NCI-H187 treated with DMSO at 0.1 percent for 48 hours (cell line): ENCODE results near the gene RRP1.

ENCODE experiments used
- DNase-seq: peaks from one replicate; lab custom pipeline; 2025; lab: John Stamatoyannopoulos, UW

The RRP1 gene, protein sequence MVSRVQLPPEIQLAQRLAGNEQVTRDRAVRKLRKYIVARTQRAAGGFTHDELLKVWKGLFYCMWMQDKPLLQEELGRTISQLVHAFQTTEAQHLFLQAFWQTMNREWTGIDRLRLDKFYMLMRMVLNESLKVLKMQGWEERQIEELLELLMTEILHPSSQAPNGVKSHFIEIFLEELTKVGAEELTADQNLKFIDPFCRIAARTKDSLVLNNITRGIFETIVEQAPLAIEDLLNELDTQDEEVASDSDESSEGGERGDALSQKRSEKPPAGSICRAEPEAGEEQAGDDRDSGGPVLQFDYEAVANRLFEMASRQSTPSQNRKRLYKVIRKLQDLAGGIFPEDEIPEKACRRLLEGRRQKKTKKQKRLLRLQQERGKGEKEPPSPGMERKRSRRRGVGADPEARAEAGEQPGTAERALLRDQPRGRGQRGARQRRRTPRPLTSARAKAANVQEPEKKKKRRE

DNA sequence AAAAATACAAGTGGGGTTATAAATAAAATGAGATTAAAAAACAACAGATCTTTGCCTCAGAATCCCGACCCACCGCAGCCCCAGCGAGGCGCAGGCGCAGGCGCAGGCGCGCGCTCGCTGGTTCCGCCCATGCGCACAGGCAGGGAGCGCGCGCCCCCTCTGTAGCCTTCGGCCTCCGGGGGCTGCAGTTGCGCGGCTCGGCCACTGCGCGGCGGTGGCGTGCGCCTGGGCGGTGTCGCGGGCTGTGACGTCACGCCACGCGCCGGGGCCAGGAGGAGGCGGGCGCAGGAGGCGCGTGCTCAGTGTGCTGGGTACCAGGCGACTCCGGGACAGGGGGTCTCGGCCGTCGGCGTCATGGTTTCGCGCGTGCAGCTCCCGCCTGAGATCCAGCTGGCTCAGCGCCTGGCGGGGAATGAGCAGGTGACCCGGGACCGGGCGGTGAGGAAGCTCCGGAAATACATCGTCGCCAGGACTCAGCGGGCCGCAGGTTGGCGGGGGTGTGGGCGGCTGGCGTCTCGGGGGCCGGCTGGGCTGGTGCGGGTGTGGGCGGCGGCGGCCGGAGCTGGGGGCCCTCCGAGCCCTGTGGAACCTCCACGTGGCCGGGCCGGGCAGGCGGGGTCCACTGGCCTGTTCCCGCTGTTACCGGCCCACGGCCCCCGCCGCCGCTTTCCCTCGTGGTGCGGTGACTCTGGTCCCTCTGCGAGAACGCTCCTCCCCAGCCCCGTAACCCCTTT lies at the start of gene RRP1:
RRP1 (plus strand) TSS at position 302 of the 734 bp plus-strand sequence; CDS start at position 355, 53 bp downstream.
- peak; percentile 20 for DNase-seq

DNA sequence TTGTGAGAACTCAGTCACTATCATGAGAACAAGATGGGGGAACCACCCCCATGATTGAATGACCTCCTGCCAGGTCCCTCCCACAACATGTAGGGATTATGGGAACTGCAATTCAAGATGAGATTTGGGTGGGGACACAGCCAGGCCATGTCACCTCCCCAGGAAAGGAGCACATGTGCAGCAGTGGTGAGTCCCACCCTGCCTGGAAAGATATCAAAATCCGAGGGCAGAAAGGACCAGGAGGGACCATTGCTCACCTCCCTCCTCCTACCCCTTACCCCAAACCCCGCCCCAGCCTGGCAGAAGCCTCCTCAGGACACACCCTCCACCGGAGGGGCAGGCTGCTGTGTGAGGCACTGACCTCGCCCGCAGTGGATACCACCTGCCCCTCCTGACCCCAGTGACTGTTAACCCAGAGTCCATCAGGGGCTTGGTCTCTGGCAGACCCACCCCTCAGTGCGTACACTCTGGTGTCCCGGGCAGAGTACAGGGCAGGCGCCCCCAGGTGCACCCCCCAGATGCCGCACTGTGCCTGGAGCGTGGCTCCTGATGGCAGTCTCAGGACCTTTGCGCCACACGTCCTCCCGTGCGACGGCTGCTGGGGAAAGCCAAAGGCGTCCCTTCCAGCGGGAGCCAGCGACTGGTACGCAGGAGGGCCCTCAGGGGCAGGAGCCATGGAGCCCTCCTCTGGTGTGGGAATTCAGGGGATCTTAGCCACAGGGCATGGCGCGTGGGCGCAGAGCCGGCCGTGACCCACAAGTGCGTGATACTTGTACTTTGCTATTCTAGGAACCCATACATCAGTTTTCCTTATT lies 49.5 kb upstream of the RRP1 start:
- DNase-seq = no peak

DNA sequence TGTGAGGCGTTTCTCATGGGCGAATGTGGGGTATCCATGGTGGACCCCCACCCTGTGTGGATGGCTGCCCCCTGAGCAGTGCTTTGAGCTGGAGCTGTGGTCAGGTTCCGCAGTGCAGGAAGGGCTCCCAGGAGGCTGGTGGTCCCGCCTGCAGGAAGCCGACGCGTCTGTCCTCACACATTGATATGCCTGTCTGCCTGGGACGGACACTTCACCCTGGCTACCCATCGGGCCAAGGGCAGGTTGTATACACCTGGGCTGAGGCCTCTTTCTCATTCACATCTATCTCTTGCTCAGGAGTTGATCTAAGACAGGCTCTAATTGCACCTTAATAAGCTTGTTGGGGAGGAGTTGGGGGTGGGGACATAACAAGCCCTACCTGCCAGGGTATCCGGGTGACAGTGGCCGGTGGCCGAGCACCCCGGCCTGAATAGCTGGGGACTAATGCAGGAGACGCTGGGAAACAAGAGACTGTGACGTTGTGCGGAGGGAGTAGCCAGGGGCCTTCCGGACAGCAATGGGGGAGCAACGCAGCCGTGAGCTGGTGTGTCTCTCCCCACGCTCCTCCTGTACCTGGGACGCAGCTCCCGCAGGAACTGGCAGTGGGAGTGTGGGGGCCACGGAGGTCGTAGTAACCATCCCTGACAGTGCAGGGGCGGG lies 48.8 kb upstream of the RRP1 start:
- no peak for DNase-seq

DNA sequence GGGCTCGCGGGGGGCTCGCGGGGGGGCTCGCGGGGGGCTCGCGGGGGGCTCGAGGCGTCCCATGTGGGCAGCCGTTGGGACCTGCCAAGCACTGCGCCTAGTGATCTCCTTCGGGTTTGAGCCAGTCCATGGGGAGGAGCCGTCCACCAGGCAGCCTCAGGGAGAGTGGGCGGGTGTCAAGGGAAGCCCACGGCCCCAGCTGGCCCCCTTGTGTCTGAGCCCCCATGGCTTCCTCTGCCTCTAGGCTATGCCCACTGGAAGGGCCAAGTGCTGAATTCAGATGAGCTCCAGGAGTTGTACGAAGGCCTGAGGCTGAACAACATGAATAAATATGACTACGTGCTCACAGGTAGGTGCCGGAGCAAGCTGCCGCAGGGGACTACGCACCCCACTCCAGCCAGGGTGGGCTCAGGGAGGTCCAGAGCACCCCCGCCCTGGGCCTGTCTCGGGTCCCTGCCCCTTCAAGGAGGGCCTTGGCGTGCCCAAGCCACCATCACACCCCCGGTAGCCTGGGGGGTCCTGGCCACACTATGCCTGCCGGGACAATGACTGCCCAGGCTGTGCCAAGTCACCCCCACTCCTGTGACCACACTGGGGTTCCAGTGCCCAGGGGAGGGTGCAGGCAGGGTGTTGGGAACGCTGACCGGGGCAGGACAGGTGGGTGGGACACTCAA lies 47.8 kb upstream of the RRP1 start:
- DNase-seq = no peak

DNA sequence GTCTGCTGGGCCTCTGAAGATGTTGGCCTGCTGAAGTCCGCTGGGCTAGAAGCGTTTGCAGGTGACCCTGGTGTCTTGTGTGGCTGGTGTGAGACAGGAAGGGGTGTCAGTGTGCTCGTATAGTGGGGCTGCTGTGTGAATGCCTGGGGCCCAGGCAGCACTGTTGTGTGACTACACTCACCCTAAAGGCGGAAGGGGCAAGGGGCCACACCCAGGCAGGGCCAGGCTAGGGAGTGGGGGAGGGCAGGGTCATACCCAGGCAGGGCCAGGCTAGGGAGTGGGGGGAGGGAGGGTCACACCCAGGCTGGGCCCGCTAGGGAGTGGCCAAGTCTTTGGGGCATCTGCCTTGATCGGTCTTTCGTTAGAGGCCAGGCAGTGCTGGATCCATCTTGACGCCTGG lies 45.4 kb upstream of the RRP1 start:
- no peak for DNase-seq

DNA sequence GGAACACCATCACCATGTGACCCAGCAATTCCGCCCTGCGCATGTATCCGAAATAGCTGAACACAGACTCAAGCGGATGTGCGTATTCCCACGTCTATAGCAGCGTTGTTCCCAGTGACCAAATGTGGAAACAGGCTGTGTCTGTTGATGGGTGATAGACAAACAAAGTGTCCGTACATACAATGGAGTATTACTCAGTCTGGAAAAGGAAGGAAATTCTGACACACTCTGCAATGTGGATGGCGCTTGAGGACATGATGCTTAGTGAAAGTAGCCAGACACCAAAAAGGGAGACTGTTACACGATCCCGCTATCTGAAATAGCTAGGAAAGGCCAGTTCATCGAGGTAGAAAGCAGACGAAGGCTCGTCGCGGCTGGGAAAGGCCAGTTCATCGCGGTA lies 44.7 kb upstream of the RRP1 start:
- no peak for DNase-seq

DNA sequence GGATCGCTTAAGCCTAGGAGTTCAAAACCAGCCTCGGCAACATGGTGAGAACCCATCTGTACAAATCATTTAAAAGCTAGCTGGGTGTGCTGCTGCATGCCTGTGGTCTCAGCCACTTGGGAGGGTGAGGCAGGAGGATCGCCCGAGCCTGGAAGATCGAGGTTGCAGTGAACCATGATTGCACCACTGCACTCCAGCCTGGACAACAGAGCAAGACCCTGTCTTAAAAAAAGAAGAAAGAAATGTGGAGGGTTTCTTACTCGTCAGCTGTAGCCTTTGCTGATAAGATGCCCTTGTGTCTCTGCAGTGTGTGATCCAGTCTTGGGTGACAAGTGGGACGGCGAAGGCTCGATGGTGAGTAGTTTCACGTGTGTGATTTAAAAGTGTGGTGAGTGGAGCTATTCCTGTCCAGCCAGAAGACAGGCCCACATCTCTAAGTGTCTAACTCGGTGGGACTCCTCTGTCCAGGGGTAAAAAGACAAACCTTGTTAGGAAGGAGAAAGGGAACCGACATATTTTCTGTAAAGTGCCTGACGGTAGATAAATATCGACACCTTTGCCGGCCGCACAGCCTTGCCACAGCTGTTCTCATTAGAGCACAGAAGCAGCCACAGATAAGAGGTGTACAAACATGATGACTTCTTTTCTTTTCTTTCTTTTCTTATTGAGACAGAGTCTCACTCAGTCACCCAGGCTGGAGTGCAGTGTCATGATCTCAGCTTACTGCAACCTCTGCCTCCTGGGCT lies 43.4 kb upstream of the RRP1 start:
- no peak for DNase-seq

DNA sequence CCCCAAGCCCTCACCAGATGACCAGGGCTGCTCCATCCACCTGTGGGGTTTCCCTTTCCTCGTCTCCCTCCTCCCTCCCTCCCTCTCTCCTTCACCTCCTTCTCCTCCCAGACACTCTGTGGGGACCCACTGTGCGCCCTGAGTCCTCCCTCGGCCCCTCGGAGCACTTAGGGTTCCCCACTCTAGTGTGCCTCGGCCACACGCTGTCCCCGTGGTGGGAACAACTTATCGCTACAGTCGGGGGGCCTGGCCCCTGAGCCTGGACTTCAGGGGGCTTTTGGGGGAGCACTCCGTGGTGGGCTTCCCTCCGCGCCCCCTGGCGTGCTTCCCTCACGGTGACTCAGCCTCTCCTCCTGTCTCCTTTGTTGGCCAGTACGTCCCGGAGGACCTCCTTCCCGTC lies 40.8 kb upstream of the RRP1 start:
- DNase-seq = no peak

DNA sequence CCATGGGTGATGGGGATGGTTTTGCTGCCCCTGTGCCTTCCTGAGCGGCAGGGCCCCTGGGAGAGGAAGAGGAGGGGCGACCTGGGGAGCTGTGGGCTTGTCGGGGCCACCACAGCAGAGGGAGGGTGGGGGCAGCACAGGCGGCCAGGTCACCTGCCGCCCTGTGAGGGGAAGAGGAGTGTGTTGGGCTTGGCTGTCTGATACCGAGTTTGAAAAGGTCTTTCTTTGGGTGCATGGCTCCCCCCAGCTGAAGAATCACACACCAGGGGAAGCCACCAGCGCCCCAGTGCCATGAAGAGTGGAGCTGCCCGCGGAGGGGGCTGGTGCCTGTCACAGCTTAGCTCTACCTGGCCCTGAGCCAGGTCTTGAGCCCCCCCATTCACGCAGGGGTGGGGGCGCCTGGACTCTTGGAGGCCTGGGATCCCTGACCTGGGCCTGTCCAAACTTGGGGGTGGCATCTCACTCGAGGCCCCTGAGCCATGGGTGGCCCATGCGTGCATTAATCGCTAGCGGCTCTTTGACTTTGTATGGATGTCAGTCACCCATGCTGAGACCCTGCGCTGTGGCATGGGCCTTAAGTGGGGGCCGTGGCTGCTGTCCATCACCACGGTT lies 39.6 kb upstream of the RRP1 start:
- no peak for DNase-seq

DNA sequence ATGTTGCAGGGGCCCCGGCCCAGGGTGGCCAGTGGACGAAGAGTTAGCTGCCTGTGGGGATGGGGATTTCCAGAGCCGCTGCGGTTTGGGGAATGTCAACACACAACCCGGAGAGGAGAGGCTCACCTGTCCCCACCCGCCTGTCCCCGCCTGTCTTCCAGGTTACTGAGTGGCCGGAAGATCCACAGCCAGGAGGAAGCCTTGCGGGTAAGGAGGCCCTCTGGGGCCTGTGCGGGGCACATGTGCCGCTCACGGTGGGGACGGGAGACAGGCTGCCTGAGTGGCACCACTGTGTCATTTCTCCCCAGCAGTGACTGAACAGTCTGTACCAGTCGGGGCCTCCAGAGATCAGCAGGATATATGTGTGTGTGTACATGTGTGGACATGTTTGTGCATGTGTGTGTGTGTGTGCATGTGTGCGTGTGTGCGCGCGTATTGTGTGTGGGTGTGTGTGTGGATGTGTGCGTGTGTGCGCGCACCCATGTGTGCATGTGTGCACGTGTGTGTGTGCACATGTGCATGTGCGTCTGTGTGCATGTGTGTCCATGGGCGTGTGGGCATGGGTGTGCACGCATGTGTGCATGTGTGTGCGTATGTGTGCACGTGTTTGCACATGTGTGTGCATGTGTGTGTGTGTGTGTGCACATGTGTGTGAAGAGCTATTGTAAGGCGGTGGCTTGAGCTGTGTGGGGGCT lies 38.9 kb upstream of the RRP1 start:
- DNase-seq = no peak

DNA sequence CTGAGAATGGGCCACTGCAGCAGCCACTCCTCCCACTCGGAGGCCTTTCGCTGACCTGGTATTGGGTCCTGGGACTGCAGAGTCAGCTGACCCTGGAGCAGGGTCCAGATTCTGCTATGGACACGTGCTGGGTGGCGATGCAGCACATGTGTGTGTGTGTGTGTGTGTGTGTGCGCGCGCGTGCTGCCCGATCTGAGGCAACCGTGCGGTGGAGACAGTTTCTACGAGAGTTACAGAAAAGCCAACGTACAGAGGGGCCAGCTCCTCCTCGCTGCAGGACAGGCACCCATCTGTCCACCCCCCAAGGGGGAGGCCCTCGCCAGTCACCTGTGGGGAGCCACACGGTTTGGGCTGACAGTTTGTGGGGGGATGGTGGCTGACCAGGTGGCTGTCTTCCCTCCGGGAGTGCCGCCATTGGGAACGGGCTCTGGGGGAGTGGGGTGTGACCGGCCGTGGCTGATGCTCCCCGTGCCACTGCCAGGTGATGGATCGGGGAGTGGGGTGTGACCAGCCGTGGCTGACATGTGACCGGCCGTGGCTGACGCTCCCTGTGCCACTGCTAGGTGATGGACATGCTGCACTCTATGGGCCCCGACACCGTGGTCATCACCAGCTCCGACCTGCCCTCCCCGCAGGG lies 37.3 kb upstream of the RRP1 start:
- DNase-seq = no peak

DNA sequence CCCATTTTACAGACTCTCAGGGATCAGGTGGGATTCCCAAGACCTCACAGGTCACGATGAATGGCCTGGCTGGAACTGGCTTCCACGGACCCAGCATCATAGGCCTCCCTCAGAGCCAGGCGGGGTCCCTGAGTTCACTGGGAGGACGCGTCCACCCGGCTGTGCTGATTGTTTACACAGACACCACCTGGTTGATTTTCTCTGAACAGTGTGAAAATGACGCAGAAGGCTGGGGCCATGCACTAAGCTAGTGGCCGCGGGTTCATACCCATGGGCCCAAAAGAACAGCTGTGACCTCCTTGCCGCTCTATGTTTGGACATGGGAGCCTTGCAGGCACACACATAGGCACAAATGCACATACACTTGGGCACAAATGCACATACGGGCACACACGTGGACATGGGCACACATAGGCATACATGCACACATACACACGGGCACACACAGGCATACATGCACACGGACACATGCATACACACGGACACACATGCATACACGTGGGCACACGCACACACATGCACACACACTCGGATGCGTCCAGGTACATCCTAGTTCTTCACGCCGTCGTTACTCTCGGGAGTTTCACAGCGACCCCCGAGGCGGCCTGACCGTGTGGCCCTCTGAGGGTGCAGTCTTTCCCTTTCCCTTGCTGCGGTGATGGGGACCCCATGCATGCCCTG lies 36.5 kb upstream of the RRP1 start:
- no peak for DNase-seq

DNA sequence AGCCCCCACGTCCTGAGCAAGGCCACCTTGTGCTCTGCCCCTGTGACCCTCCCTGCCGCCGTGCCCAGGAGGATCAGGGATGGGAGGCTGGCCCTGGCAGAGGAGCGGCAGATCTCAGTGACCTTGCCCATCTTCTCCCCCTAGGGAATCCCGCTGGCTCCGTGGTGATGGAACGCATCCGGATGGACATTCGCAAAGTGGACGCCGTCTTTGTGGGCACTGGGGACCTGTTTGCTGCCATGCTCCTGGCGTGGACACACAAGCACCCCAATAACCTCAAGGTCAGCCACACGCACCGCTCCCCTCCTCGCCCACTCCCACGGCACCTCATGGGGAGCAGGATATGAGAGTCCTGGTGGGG lies 36.0 kb upstream of the RRP1 start:
- DNase-seq = no peak

DNA sequence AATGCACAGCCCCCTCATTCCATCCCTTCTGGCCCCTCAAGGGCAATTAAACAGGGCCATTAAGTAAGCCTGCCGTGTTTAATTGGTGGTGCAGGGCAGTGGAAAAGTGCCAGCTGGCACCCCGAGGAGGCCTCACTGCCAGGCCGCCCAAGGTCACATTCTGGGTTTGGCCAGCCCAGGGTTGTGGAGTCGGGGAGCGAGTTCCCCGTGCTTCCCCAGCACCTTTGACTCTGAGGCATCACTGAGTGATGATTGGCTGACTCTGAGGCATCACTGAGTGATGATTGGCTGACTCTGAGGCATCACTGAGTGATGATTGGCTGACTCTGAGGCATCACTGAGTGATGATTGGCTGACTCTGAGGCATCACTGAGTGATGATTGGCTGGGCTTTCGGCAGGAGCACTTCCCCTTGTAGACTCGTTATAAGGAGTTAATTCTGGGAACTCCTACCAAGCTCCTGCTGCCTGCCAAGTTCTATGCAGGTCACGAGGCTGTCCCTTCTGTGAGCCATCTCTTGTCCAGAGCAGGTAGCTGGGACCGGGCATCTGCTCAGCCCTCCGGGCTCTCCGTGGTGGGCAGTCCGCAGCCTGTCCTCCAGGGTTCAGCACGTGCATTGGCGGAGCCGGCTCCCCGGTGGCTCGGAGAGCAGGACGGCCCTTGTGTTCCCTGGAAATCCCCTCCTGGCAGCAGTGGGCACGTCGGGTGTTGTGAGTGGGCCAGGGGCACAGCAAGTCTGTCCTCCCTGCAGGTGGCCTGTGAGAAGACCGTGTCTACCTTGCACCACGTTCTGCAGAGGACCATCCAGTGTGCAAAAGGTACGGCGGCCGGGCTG lies 34.2 kb upstream of the RRP1 start:
- DNase-seq = no peak

DNA sequence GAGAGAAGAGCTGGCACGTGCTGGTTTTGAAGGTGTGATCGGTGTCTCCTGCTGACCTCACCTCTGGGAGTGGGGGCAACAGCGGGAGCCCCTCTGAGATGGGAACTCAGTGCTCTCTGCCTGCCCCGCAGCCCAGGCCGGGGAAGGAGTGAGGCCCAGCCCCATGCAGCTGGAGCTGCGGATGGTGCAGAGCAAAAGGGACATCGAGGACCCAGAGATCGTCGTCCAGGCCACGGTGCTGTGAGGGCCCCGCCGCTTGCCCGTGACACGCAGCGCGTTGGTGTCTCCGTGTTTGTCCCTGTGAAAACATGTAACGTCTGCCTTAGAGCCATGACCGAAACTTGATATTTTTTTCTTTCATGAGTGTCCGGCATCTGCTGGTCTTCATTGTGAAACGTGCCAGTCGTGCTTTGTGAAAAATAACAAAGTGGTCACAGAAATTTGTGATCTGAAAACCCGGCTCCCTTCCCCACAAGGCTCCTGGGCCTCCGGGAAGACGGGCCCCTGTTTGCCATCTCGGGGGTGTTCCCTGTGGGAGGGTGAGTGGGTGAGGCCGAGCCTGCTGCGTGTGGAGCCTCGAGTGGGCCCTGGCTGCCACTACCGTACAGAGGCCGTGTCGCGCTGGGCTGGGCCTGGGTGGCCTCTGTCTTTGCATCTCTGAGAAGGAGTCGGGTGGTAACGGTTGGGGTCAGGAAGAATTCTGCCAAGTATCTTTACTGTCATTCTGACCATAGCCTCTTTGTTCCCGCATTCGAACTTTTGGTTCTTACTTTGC lies 33.4 kb upstream of the RRP1 start:
- no peak for DNase-seq

DNA sequence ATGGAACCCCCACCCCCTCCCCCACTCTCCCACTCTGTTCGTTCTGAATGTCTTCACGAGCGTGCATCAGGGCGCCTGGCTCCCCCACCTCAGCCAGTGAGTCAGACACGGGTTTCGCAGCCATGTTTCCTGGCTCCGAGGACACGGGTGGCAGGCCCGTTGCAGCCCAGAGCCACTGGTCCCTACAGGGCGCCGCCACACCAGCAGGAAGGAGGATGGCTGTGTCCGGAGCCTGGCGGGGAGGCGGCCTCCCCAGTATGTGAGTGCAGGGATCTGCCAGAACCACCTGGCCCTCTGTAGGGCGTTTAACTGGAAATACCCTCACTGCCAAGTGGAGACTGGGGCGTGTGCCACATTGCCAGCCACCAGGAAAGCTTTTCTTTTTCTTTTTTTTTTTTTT lies 31.8 kb upstream of the RRP1 start:
- DNase-seq = no peak

DNA sequence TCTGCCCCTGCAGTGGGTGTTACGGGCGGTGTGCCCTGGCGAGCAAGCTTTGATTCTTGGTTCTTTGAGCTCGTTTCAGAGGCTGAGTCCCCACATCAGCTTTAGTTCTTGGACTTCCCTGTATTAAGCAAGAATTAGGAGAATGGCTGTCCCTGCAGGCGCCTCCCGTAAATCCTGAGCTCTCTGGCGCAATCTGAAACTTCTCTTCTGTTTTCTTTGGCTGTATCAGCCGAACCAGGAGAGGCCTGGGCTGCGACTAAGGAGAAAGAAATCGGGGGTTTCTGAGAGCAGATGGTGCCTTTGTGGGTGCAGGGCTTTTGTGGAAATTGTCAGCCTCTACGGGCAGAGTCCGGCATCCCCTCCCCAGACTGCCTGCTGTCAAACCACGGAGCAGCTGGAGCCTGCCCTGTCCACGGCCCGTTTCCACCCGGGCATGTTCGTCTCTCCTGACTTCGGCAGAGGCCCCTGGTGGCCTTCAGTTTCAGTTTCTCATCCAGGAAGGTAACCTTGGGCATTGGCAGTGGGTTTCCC lies 31.2 kb upstream of the RRP1 start:
- DNase-seq = no peak
